CD4-positive, alpha-beta T cell (primary cell): ENCODE measurements around the gene HSF2BP. TPM values are rescaled to one million over a fixed set of nuclear protein-coding genes. Genes with fewer than 3 reads are reported as not detected.
"Not testable (repeated sequence)": the region's sequence is repeated elsewhere in the genome, so short reads cannot be mapped to it uniquely, and the experiment has no call there.

Experiments used
- ATAC-seq: fragments of 200-7000 bp; cut with Tn5 transposase; one replicate; pipeline ENCODE4 v1.10.0; 2022; ENCODE audit warnings: mild to moderate bottlenecking; ENCODE audit not compliant: poor library complexity
- CTCF ChIA-PET: fragments of 350-600 bp; sonication (Branson Sonifier 250); formaldehyde crosslinking; loops from one replicate; lab custom pipeline; 2021; ENCODE audit warnings: antibody characterized with exemption, inconsistent platforms; lab: Charles Lee
- POLR2A ChIA-PET: fragments of 350-600 bp; sonication (Branson Sonifier 250); formaldehyde crosslinking; loops from one replicate; lab custom pipeline; 2021; ENCODE audit warnings: antibody characterized with exemption, inconsistent platforms; lab: Charles Lee
- DNase-seq, 14 experiments: peaks; one replicate each; pipeline ENCODE4 v3.0.0-alpha.2; 2013 to 2020; ENCODE audit warnings: mixed read lengths in 2 of 14
- H3K27ac ChIP-seq, 2 donors: one replicate each; pipeline versions ENCODE4 v1.5.1 to v1.7.0; 2013; ENCODE audit warnings: low read length in 2 of 2, low read depth in 1 of 2, mild to moderate bottlenecking in 1 of 2
- H3K27me3 ChIP-seq, 2 experiments: 1 replicate in 1 of 2; 2 replicates in 1 of 2; pipeline versions ENCODE4 v1.6.1 to v1.7.0; 2013; ENCODE audit warnings: low read length in 2 of 2, control low read depth in 1 of 2, mild to moderate bottlenecking in 1 of 2, moderate library complexity in 1 of 2; ENCODE audit not compliant: insufficient read depth in 2 of 2, control insufficient read depth in 1 of 2
- H3K36me3 ChIP-seq: one replicate; pipeline ENCODE4 v1.6.1; 2013; ENCODE audit warnings: low read length, control low read depth; ENCODE audit not compliant: insufficient read depth
- H3K4me1 ChIP-seq: one replicate; pipeline ENCODE4 v1.6.1; 2013; ENCODE audit warnings: low read length, control low read depth; ENCODE audit not compliant: insufficient read depth
- H3K4me3 ChIP-seq: one replicate; pipeline ENCODE4 v1.5.1; 2013; ENCODE audit warnings: mild to moderate bottlenecking, low read length, moderate library complexity
- H3K9me3 ChIP-seq, 2 experiments: 1 replicate in 1 of 2; 2 replicates in 1 of 2; pipeline versions ENCODE4 v1.6.1 to v1.7.0; 2013; ENCODE audit warnings: low read length in 2 of 2, mild to moderate bottlenecking in 2 of 2, control low read depth in 1 of 2, moderate library complexity in 1 of 2; ENCODE audit not compliant: control insufficient read depth in 1 of 2, insufficient read depth in 1 of 2
- H3K27ac Mint-ChIP-seq: one replicate; pipeline ENCODE4 v1.8.0; 2020; ENCODE audit warnings: mixed read lengths
- H3K27me3 Mint-ChIP-seq: one replicate; pipeline ENCODE4 v1.8.0; 2021; ENCODE audit warnings: mixed read lengths
- H3K36me3 Mint-ChIP-seq: one replicate; pipeline ENCODE4 v1.8.0; 2021; ENCODE audit warnings: low read depth, mixed read lengths
- H3K4me1 Mint-ChIP-seq: one replicate; pipeline ENCODE4 v1.8.0; 2021; ENCODE audit warnings: low read depth, mixed read lengths
- H3K4me3 Mint-ChIP-seq: one replicate; pipeline ENCODE4 v1.8.0; 2020; ENCODE audit warnings: mild to moderate bottlenecking, mixed read lengths
- H3K9me3 Mint-ChIP-seq: one replicate; pipeline ENCODE4 v1.8.0; 2020; ENCODE audit warnings: mixed read lengths
- intact Hi-C, 2 experiments: fragments of 100-400 bp; cut with DNase I in 1 of 2; cut with micrococcal nuclease in 1 of 2; formaldehyde crosslinking; loops; one replicate each; pipeline versions ENCODE4 v1.15.1 to v1.9.0; 2023 to 2025; cut with DNase I, micrococcal nuclease
- microRNA-seq: library from miRNA; unstranded; fragments of <30 nt; microRNA quantifications from one replicate; pipeline ENCODE4 v1.2.0, GENCODE V29; 2021; ENCODE audit warnings: borderline microRNAs expressed, borderline replicate concordance
- total RNA-seq, 174 experiments: library from RNA in 2 of 174; stranded (reverse) in 2 of 174; gene quantifications; one replicate each; pipeline ENCODE4 v1.2.3 and lab custom pipeline; 2021 to 2026

Gene HSF2BP
- total RNA-seq, 2 experiments from 2014 or later, result 0.59 to 0.93 TPM

GRCh38 chr21:43486051-43486450 lies 173.2 kb downstream of the HSF2BP start:
- H3K27me3 ChIP-seq, H3K36me3 ChIP-seq, H3K36me3 Mint-ChIP-seq, ATAC-seq, CTCF ChIA-PET, H3K9me3 Mint-ChIP-seq, H3K4me3 ChIP-seq, H3K9me3 ChIP-seq, POLR2A ChIA-PET, H3K4me3 Mint-ChIP-seq, H3K27ac Mint-ChIP-seq, DNase-seq, H3K27me3 Mint-ChIP-seq, H3K4me1 ChIP-seq, H3K27ac ChIP-seq, H3K4me1 Mint-ChIP-seq, intact Hi-C loops: not testable (repeated sequence)

GRCh38 chr21:43485016-43485415 lies 174.3 kb downstream of the HSF2BP start:
- H3K27ac Mint-ChIP-seq, H3K27me3 ChIP-seq, H3K4me3 ChIP-seq, H3K36me3 Mint-ChIP-seq, H3K4me1 Mint-ChIP-seq, H3K36me3 ChIP-seq, H3K4me3 Mint-ChIP-seq, H3K4me1 ChIP-seq, H3K27ac ChIP-seq, H3K9me3 Mint-ChIP-seq, H3K9me3 ChIP-seq, POLR2A ChIA-PET, ATAC-seq, H3K27me3 Mint-ChIP-seq, DNase-seq, intact Hi-C loops, CTCF ChIA-PET: not testable (repeated sequence)

GRCh38 chr21:43479197-43479596 lies 180.1 kb downstream of the HSF2BP start:
- H3K27ac Mint-ChIP-seq, H3K27me3 Mint-ChIP-seq, H3K9me3 ChIP-seq, H3K4me3 ChIP-seq, DNase-seq, POLR2A ChIA-PET, CTCF ChIA-PET, H3K27ac ChIP-seq, H3K9me3 Mint-ChIP-seq, H3K27me3 ChIP-seq, H3K4me3 Mint-ChIP-seq, H3K36me3 ChIP-seq, H3K4me1 Mint-ChIP-seq, H3K36me3 Mint-ChIP-seq, intact Hi-C loops, H3K4me1 ChIP-seq, ATAC-seq: not testable (repeated sequence)

Small RNA genes within 50 kb of the gene (microRNA-seq; reads per million reads assigned to microRNA genes)
- gene MIR6070, result not detected

Other genes starting within 250 kb of the HSF2BP start
- gene SIK1, start 232.4 kb downstream of the HSF2BP start, total RNA-seq, result 100 to 1,000 TPM; 314 to 317 TPM
- 10 to 100 TPM; 18.6 to 19.2 TPM for gene RRP1B, start 72 bp upstream of the HSF2BP start, total RNA-seq
- gene PDXK, start 59.6 kb upstream of the HSF2BP start, total RNA-seq, result 10 to 100 TPM; 74.8 to 77.0 TPM
- gene CSTB, start 116.8 kb upstream of the HSF2BP start, total RNA-seq, result 10 to 100 TPM; 13.4 to 14.5 TPM
- 10 to 100 TPM; 27.7 to 29.0 TPM for gene RRP1, start 130.1 kb upstream of the HSF2BP start, total RNA-seq
- 10 to 100 TPM; 40.8 to 43.4 TPM for gene AGPAT3, start 205.7 kb upstream of the HSF2BP start, total RNA-seq